GM19395 (cell line): ENCODE data around the gene ADAMTS20.

ENCODE experiments used
- ATAC-seq: cut with Tn5 transposase; IDR thresholded peaks from one replicate; pipeline ENCODE4 v1.9.1; 2021; ENCODE audit warnings: mild to moderate bottlenecking, moderate library complexity; ENCODE audit not compliant: unreplicated experiment

The ADAMTS20 gene

GRCh38 chr12:43318021-43318420, 234.0 kb downstream of the ADAMTS20 start:
- no peak for ATAC-seq

GRCh38 chr12:43317156-43317555, 234.8 kb downstream of the ADAMTS20 start:
- no peak for ATAC-seq

GRCh38 chr12:43316520-43316919, 235.5 kb downstream of the ADAMTS20 start:
- ATAC-seq = no peak

- ATAC-seq = no peak
Measured at GRCh38 chr12:43315961-43316360, 236.0 kb downstream of the ADAMTS20 start.

GRCh38 chr12:43312991-43313505, 239.0 kb downstream of the ADAMTS20 start:
- no peak for ATAC-seq

GRCh38 chr12:43310596-43310995, 241.4 kb downstream of the ADAMTS20 start:
- ATAC-seq = no peak

GRCh38 chr12:43309959-43310358, 242.0 kb downstream of the ADAMTS20 start:
- no peak for ATAC-seq

- ATAC-seq = no peak
Measured at GRCh38 chr12:43308776-43309175, 243.2 kb downstream of the ADAMTS20 start.

GRCh38 chr12:43307126-43307525, 244.9 kb downstream of the ADAMTS20 start:
- no peak for ATAC-seq

- no peak for ATAC-seq
Measured at GRCh38 chr12:43306066-43306465, 245.9 kb downstream of the ADAMTS20 start.

GRCh38 chr12:43305065-43305464, 246.9 kb downstream of the ADAMTS20 start:
- no peak for ATAC-seq
